Tibial nerve (tissue), 4 donors: ENCODE measurements around the gene ATXN7L1. TPM values are rescaled to one million over a fixed set of nuclear protein-coding genes. Genes with fewer than 3 reads are reported as not detected.

Source experiments
- DNase-seq, 2 donors: peaks; one replicate each; pipeline ENCODE4 v3.0.0-alpha.2; 2019; ENCODE audit warnings: low spot score in 2 of 2
- H3K27ac ChIP-seq, 4 donors: fragments of 200-600 bp; sonication (generic) in 3 of 4; one replicate each; pipeline ENCODE4 v1.5.1; 2017 to 2019; ENCODE audit warnings: mild to moderate bottlenecking in 1 of 4
- H3K27me3 ChIP-seq, 2 donors: fragments of 200-600 bp; sonication (generic) in 1 of 2; one replicate each; pipeline versions ENCODE4 v1.5.1 to v1.6.0; 2017 to 2019
- H3K36me3 ChIP-seq, 3 donors: fragments of 200-600 bp; sonication (generic); one replicate each; pipeline ENCODE4 v1.5.1; 2018 to 2019
- H3K4me1 ChIP-seq, 4 donors: fragments of 200-600 bp; sonication (generic) in 3 of 4; one replicate each; pipeline ENCODE4 v1.5.1; 2017 to 2019
- H3K4me3 ChIP-seq, 4 donors: fragments of 200-600 bp; sonication (generic) in 3 of 4; one replicate each; pipeline ENCODE4 v1.5.1; 2017 to 2019; ENCODE audit warnings: mild to moderate bottlenecking in 1 of 4, moderate library complexity in 1 of 4
- H3K9me3 ChIP-seq, 4 donors: fragments of 200-600 bp; sonication (generic) in 3 of 4; one replicate each; pipeline ENCODE4 v1.5.1; 2017 to 2019
- CTCF ChIP-seq, 5 experiments: fragments of 200-600 bp in 3 of 5; fragments of 450-650 bp in 2 of 5; sonication (generic) in 3 of 5; IDR thresholded peaks; one replicate each; pipeline ENCODE4 v1.5.1; 2016 to 2019; ENCODE audit warnings: antibody characterized with exemption in 5 of 5, mild to moderate bottlenecking in 3 of 5, moderate library complexity in 2 of 5
- EP300 ChIP-seq, 2 donors: sonication (generic); formaldehyde crosslinking; IDR thresholded peaks; one replicate each; pipeline ENCODE4 v1.6.1; 2017; ENCODE audit warnings: antibody characterized with exemption in 2 of 2, mild to moderate bottlenecking in 1 of 2
- POLR2A ChIP-seq, 2 donors: fragments of 450-650 bp; IDR thresholded peaks; one replicate each; pipeline ENCODE4 v1.6.1; 2017; ENCODE audit warnings: antibody characterized with exemption in 2 of 2, mild to moderate bottlenecking in 2 of 2, moderate library complexity in 2 of 2
- WGBS, 2 donors: methylation state at CpG; one replicate each; pipeline ENCODE4 v1.1.5; 2018; 5-methylcytosine and 5-hydroxymethylcytosine counted together
- total RNA-seq, 4 donors: library from RNA; depleted of rRNA; stranded (reverse); fragments of >200 nt; gene quantifications; one replicate each; pipeline ENCODE4 v1.1.0, GENCODE V29; 2016

Gene ATXN7L1
- total RNA-seq, 4 donors from 2014 or later, result 14.6 to 22.5 (median 19.1) TPM

GRCh38 chr7:105581066-105581811 is 295.2 kb downstream of the ATXN7L1 start, which contains the start of gene EFCAB10:
EFCAB10 (minus strand) TSS chr7:105581493; CDS start chr7:105581463, 30 bp downstream.
- Histone ChIP-seq H3K27ac (no peak within 1 kb of the TSS), H3K9me3 (no peaks in the 10 kb centered on the region), H3K36me3 (no peaks in the 10 kb centered on the region), H3K4me3 (peak within 1 kb of the TSS in 3 of 4 donors; percentile 28 to 31 (median 30)), H3K27me3 (peaks cover 0 to 12% of the 10 kb centered on the region in 2 donors), H3K4me1 (peaks cover 0 to 8% (median 5%) of the 10 kb centered on the region in 4 donors)
- DNase-seq, result no peak
- TF ChIP-seq POLR2A (IDR thresholded peaks at IDR 0.05) (no peak), EP300 (IDR thresholded peaks at IDR 0.05) (no peak)
- 12 to 15% methylated on average over 20 to 36 of the region's 36 CpGs for WGBS, 2 donors

- peaks cover 0 to 8% (median 5%) of the 10 kb centered on the region in 4 donors for H3K4me1 ChIP-seq
- no peak overlapping the region for H3K27ac ChIP-seq
- peaks cover 0 to 12% of the 10 kb centered on the region in 2 donors for H3K27me3 ChIP-seq
- TF ChIP-seq CTCF (IDR thresholded peaks at IDR 0.05), result no peak
- no peak for TF ChIP-seq POLR2A (IDR thresholded peaks at IDR 0.05)
- no peak for TF ChIP-seq EP300 (IDR thresholded peaks at IDR 0.05)
- H3K4me3 ChIP-seq, result no peak overlapping the region
- H3K36me3 ChIP-seq, result no peaks in the 10 kb centered on the region
- DNase-seq, result no peak
- WGBS, 2 donors, result 87 to 89% methylated on average over 22 of the region's 22 CpGs
- H3K9me3 ChIP-seq, result no peaks in the 10 kb centered on the region
These were observed 296.2 kb downstream of the ATXN7L1 start for GRCh38 chr7:105580022-105580740.

GRCh38 chr7:105578496-105578895 is 297.9 kb downstream of the ATXN7L1 start:
- TF ChIP-seq EP300 (IDR thresholded peaks at IDR 0.05) (no peak), POLR2A (IDR thresholded peaks at IDR 0.05) (no peak), CTCF (IDR thresholded peaks at IDR 0.05) (no peak)
- Histone ChIP-seq H3K9me3 (no peaks in the 10 kb centered on the region), H3K4me1 (peaks cover 0 to 8% (median 5%) of the 10 kb centered on the region in 4 donors), H3K36me3 (no peaks in the 10 kb centered on the region), H3K4me3 (no peak overlapping the region), H3K27me3 (peaks cover 0 to 12% of the 10 kb centered on the region in 2 donors), H3K27ac (no peak overlapping the region)
- no peak for DNase-seq

GRCh38 chr7:105577251-105577650 is 299.1 kb downstream of the ATXN7L1 start:
- Histone ChIP-seq H3K4me3 (no peak overlapping the region), H3K4me1 (peaks cover 0 to 8% (median 5%) of the 10 kb centered on the region in 4 donors), H3K9me3 (no peaks in the 10 kb centered on the region), H3K27ac (no peak overlapping the region), H3K36me3 (no peaks in the 10 kb centered on the region), H3K27me3 (peaks cover 0 to 12% of the 10 kb centered on the region in 2 donors)
- WGBS, 2 donors, result 37 to 55% methylated on average over 1 of the region's 1 CpG
- no peak for DNase-seq
- TF ChIP-seq POLR2A (IDR thresholded peaks at IDR 0.05), result no peak
- TF ChIP-seq EP300 (IDR thresholded peaks at IDR 0.05), result no peak

- H3K36me3 ChIP-seq, result peaks cover 0 to 30% (median 4%) of the 10 kb centered on the region in 3 donors
- WGBS, 2 donors, result 86 to 90% methylated on average over 2 of the region's 2 CpGs
- H3K27ac ChIP-seq, result no peak overlapping the region
- H3K4me3 ChIP-seq, result no peak overlapping the region
- H3K27me3 ChIP-seq, result no peaks in the 10 kb centered on the region
- H3K9me3 ChIP-seq, result no peaks in the 10 kb centered on the region
- TF ChIP-seq CTCF (IDR thresholded peaks at IDR 0.05), result no peak
- TF ChIP-seq EP300 (IDR thresholded peaks at IDR 0.05), result no peak
- TF ChIP-seq POLR2A (IDR thresholded peaks at IDR 0.05), result no peak
- H3K4me1 ChIP-seq, result no peaks in the 10 kb centered on the region
- DNase-seq, result no peak
These were observed 304.5 kb downstream of the ATXN7L1 start for GRCh38 chr7:105571891-105572290.

- no peak overlapping the region for H3K4me3 ChIP-seq
- no peak overlapping the region for H3K27ac ChIP-seq
- no peaks in the 10 kb centered on the region for H3K9me3 ChIP-seq
- TF ChIP-seq CTCF (IDR thresholded peaks at IDR 0.05) (no peak), EP300 (IDR thresholded peaks at IDR 0.05) (no peak), POLR2A (IDR thresholded peaks at IDR 0.05) (no peak)
- no peaks in the 10 kb centered on the region for H3K4me1 ChIP-seq
- whole genome bisulfite sequencing, 2 donors, result 61 to 85% methylated on average over 3 of the region's 3 CpGs
- H3K36me3 ChIP-seq, result peaks cover 0 to 70% (median 7%) of the 10 kb centered on the region in 3 donors
- no peak for DNase-seq
- H3K27me3 ChIP-seq, result no peaks in the 10 kb centered on the region
These were observed 308.6 kb downstream of the ATXN7L1 start for GRCh38 chr7:105567821-105568220.
